HepG2 (cell line): ENCODE results near the gene CAPN2. TPM values are rescaled to one million over a fixed set of nuclear protein-coding genes. Genes with fewer than 3 reads are reported as not detected.

Experiments used
- ATAC-seq: fragments of 200-7000 bp; cut with Tn5 transposase; 3 replicates; pipeline ENCODE4 v1.9.1; 2020; ENCODE audit warnings: mild to moderate bottlenecking, moderate library complexity
- BruUV-seq: library from RNA; stranded (reverse); fragments of 400-500 nt; replicated peaks from 2 replicates; lab custom pipeline; 2021; lab: Mats Ljungman, UMichigan
- CTCF ChIA-PET: fragments of 300-600 bp; formaldehyde crosslinking; extraction: SDS; loops from one replicate; lab custom pipeline; 2021; ENCODE audit warnings: low total read pairs, inconsistent platforms, low intra/inter-chr PET ratio; lab: Yijun Ruan, JAX
- POLR2A ChIA-PET: fragments of 350-600 bp; sonication (Branson Sonifier 250); formaldehyde crosslinking; loops from one replicate; lab custom pipeline; 2020; ENCODE audit warnings: antibody characterized with exemption, inconsistent platforms; lab: Yijun Ruan, JAX
- DNase-seq: peaks from one replicate; pipeline ENCODE4 v3.0.0-alpha.2; 2015; ENCODE audit warnings: low spot score
- FAIRE-seq: peaks from 3 replicates; lab custom pipeline; 2011; peaks lifted over from hg19 to GRCh38; lab: Jason Lieb, UNC
- H2AFZ ChIP-seq: one replicate; pipeline ENCODE4 v1.6.1; 2011; ENCODE audit warnings: low read length, inconsistent platforms
- H3K27ac ChIP-seq: fragments of 300-600 bp; 3 replicates; pipeline ENCODE4 v1.8.0; 2011; ENCODE audit warnings: mixed run types, mild to moderate bottlenecking, mixed read lengths, low read length, inconsistent platforms; ENCODE audit not compliant: insufficient read depth; ENCODE audit errors: extremely low read length
- H3K27me3 ChIP-seq, 2 experiments: fragments of 200-600 bp in 1 of 2; 2 replicates in 1 of 2; 3 replicates in 1 of 2; pipeline versions ENCODE4 v1.6.0 to v1.8.0; 2011; ENCODE audit warnings: low read length in 2 of 2, mild to moderate bottlenecking in 2 of 2, moderate library complexity in 2 of 2, inconsistent platforms in 1 of 2; ENCODE audit not compliant: insufficient read depth in 2 of 2, control insufficient read depth in 1 of 2
- H3K36me3 ChIP-seq, 2 experiments: fragments of 200-600 bp in 1 of 2; replicated peaks in 1 of 2; 2 replicates in 1 of 2; 3 replicates in 1 of 2; pipeline versions ENCODE4 v1.5.1 to v1.8.0; 2011; ENCODE audit warnings: low read length in 2 of 2, inconsistent platforms in 1 of 2; ENCODE audit not compliant: insufficient read depth in 2 of 2, control insufficient read depth in 1 of 2
- H3K4me1 ChIP-seq: 2 replicates; pipeline ENCODE4 v1.5.1; 2012; ENCODE audit warnings: low read length, inconsistent platforms; ENCODE audit not compliant: insufficient read depth
- H3K4me2 ChIP-seq: 2 replicates; pipeline ENCODE4 v1.6.0; 2011; ENCODE audit warnings: low read depth, low read length, inconsistent platforms
- H3K4me3 ChIP-seq, 3 experiments: fragments of 200-600 bp in 1 of 3; sonication (generic), shearing (Covaris generic) in 1 of 3; replicated peaks in 1 of 3; 2 replicates each; pipeline ENCODE4 v1.5.1; 2011 to 2016; ENCODE audit warnings: low read length in 3 of 3, inconsistent platforms in 2 of 3, low read depth in 2 of 3, mild to moderate bottlenecking in 2 of 3, control low read depth in 1 of 3, mixed read lengths in 1 of 3; ENCODE audit not compliant: insufficient read depth in 1 of 3
- H3K79me2 ChIP-seq: one replicate; pipeline ENCODE4 v1.6.1; 2011; ENCODE audit warnings: low read length, inconsistent platforms; ENCODE audit not compliant: insufficient read depth
- H3K9ac ChIP-seq: 2 replicates; pipeline ENCODE4 v1.6.0; 2011; ENCODE audit warnings: mild to moderate bottlenecking, low read depth, low read length, inconsistent platforms; ENCODE audit not compliant: insufficient read depth
- H3K9me3 ChIP-seq: 2 replicates; pipeline ENCODE4 v1.5.1; 2012; ENCODE audit warnings: mild to moderate bottlenecking, low read length
- H4K20me1 ChIP-seq: 2 replicates; pipeline ENCODE4 v1.6.0; 2011; ENCODE audit warnings: inconsistent platforms, mild to moderate bottlenecking, low read length, moderate library complexity; ENCODE audit not compliant: insufficient read depth
- AKAP8 ChIP-seq: sonication (generic); formaldehyde crosslinking; IDR thresholded peaks from 2 replicates; pipeline ENCODE4 v1.5.1; 2020; ENCODE audit warnings: mild to moderate bottlenecking, missing genetic modification reagents
- FOXK2 ChIP-seq: fragments of 450-650 bp; IDR thresholded peaks from 2 replicates; pipeline ENCODE4 v1.6.1; 2016
- PLSCR1 ChIP-seq: sonication (generic); formaldehyde crosslinking; IDR thresholded peaks from 2 replicates; pipeline ENCODE4 v1.5.0; 2020; ENCODE audit warnings: missing genetic modification reagents, mild to moderate bottlenecking, borderline replicate concordance
- PRDM4 ChIP-seq: sonication (generic); formaldehyde crosslinking; IDR thresholded peaks from 2 replicates; pipeline ENCODE4 v1.9.0; 2021; ENCODE audit warnings: missing genetic modification reagents, borderline replicate concordance
- RXRA ChIP-seq: sonication (generic); formaldehyde crosslinking; IDR thresholded peaks from 2 replicates; pipeline ENCODE4 v1.5.1; 2020; ENCODE audit warnings: missing genetic modification reagents
- ZC3H13 ChIP-seq: sonication (generic); formaldehyde crosslinking; IDR thresholded peaks from 2 replicates; pipeline ENCODE4 v1.8.1; 2023; ENCODE audit warnings: mild to moderate bottlenecking, missing genetic modification reagents, moderate library complexity
- ZNF33B ChIP-seq: sonication (generic); formaldehyde crosslinking; IDR thresholded peaks from 2 replicates; pipeline ENCODE4 v1.5.1; 2020; ENCODE audit warnings: mild to moderate bottlenecking, missing genetic modification reagents
- ZSCAN12 ChIP-seq: sonication (generic); formaldehyde crosslinking; IDR thresholded peaks from 2 replicates; pipeline ENCODE4 v1.9.0; 2021; ENCODE audit warnings: mild to moderate bottlenecking, missing genetic modification reagents
- WGBS: methylation state at CpG from one replicate; pipeline ENCODE4 v1.1.6; 2017; ENCODE audit warnings: low lambda C conversion rate; 5-methylcytosine and 5-hydroxymethylcytosine counted together
- in situ Hi-C: cut with HindIII; loops from 2 replicates; pipeline ENCODE4 v1.10.0; 2017; ENCODE audit warnings: low pct_unique_long_range_greater_than_20kb; ENCODE audit not compliant: extremely low pct_ligation_motif_present
- intact Hi-C: fragments of 100-400 bp; cut with micrococcal nuclease; formaldehyde crosslinking; loops from one replicate; pipeline ENCODE4 v1.10.0; 2022; ENCODE audit not compliant: unreplicated experiment
- polyA plus RNA-seq, 8 experiments: library from polyadenylated mRNA; depleted of rRNA in 3 of 8; stranded (reverse) in 7 of 8; unstranded in 1 of 8; fragments of >200 nt; fragmentation: Illumina TruSeq in 4 of 8; extraction: Trizol in 4 of 8; gene quantifications; 2 replicates each; pipeline versions ENCODE4 v1.2.1 to v1.2.3, GENCODE V29; 2011 to 2016; ENCODE audit warnings: low read depth in 4 of 8, missing spikeins in 1 of 8, mixed read lengths in 1 of 8; ENCODE audit not compliant: insufficient read depth in 1 of 8
- total RNA-seq, 5 experiments: library from RNA; depleted of rRNA; stranded (reverse); fragments of >200 nt; fragmentation: Illumina TruSeq; extraction: Trizol; gene quantifications; 2 replicates each; pipeline ENCODE4 v1.2.3, GENCODE V29; 2016; ENCODE audit warnings: low read depth in 1 of 5
- TF ChIP-seq, protein P1 (sequence below): sonication (generic); formaldehyde crosslinking; IDR thresholded peaks from 2 replicates; pipeline ENCODE4 v1.8.0; 2022; ENCODE audit warnings: low read depth, missing genetic modification reagents
- TF ChIP-seq, protein P2 (sequence below): sonication (generic); formaldehyde crosslinking; IDR thresholded peaks from 2 replicates; pipeline ENCODE4 v1.4.0; 2020; ENCODE audit warnings: missing genetic modification reagents; ENCODE audit errors: not compliant biosample characterization
- TF ChIP-seq, protein P3 (sequence below): IDR thresholded peaks from 2 replicates; pipeline ENCODE4 v1.6.1; 2016; ENCODE audit warnings: low read depth, missing genetic modification reagents, missing compliant biosample characterization

CAPN2 gene
- total and polyA plus RNA-seq, 2 of the 13 experiments (the other 11 are each of a cell fraction or from before 2014, with no cell fraction given) = 6.2 to 7.4 TPM

DNA sequence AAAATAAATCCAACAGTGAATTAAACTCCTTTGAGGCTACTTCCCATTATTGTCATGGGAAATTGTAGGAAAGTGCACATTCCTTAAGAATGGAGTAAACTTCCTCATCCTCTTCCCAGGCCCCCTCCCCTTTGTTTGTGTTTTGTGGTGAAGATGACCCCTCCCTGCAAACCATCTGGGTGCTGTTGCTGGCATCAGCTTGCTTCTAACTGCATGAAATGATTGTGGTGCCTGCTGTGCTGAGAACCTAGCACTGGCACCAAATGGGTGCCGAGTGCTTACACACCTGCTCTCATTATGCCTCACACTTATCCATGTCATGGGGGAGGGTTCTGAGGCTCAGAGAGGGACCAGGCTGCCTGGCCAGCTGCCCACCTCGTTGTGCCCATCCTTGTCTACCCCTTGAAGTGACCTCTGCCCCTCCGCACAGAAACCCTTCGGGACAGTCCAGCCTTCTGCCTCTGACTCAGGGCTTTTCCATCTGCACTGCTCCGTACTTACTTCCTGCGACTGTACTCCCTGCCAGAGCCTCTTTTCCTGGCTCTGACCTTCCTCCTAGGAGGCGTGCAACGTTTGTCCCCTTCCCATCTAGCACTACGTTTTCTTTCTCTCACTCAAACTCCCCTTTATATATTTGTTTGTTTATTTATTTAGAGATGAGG, 30.6 kb downstream of the CAPN2 start:
- in situ Hi-C loops (no loop called here), intact Hi-C loops (no loop called here)
- DNase-seq (no peak), FAIRE-seq (no peak), ATAC-seq (no peak)
- Histone ChIP-seq H3K4me1 (no peaks in the 10 kb centered on the region), H3K27me3 (0 out of 5 replicates have a peak, but pooled peaks cover 0 to 2% of the 10 kb centered on the region in 2 experiments), H3K36me3 (no peaks in the 10 kb centered on the region), H2AFZ (no peak overlapping the region), H3K9ac (no peak overlapping the region), H3K4me3 (no peak overlapping the region), H3K27ac (no peak overlapping the region), H4K20me1 (no peaks in the 10 kb centered on the region), H3K4me2 (no peak overlapping the region), H3K9me3 (no peaks in the 10 kb centered on the region), H3K79me2 (no peaks in the 10 kb centered on the region)
- no TSS peak for BruUV-seq
- ChIA-PET POLR2A (no interaction called here), CTCF (no interaction called here)
- WGBS = 60% methylated on average over 9 of the region's 9 CpGs
- TF ChIP-seq PLSCR1 (CRISPR knock-in tag) = no peak
- TF ChIP-seq AKAP8 (CRISPR knock-in tag) = no peak
- no peak for TF ChIP-seq ZNF33B
- TF ChIP-seq, protein P1, sequence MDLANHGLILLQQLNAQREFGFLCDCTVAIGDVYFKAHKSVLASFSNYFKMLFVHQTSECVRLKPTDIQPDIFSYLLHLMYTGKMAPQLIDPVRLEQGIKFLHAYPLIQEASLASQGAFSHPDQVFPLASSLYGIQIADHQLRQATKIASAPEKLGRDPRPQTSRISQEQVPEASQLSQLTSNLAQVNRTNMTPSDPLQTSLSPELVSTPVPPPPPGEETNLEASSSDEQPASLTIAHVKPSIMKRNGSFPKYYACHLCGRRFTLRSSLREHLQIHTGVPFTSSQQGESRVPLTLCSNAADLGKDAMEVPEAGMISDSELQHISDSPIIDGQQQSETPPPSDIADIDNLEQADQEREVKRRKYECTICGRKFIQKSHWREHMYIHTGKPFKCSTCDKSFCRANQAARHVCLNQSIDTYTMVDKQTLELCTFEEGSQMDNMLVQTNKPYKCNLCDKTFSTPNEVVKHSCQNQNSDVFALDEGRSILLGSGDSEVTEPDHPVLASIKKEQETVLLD (CRISPR knock-in tag) = no peak
- no peak for TF ChIP-seq FOXK2
- TF ChIP-seq PRDM4 (CRISPR knock-in tag) = no peak
- no peak for TF ChIP-seq ZSCAN12 (CRISPR knock-in tag)
- TF ChIP-seq RXRA = no peak
- TF ChIP-seq, protein P2, sequence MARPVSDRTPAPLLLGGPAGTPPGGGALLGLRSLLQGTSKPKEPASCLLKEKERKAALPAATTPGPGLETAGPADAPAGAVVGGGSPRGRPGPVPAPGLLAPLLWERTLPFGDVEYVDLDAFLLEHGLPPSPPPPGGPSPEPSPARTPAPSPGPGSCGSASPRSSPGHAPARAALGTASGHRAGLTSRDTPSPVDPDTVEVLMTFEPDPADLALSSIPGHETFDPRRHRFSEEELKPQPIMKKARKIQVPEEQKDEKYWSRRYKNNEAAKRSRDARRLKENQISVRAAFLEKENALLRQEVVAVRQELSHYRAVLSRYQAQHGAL (CRISPR knock-in tag) = no peak
- TF ChIP-seq ZC3H13 (CRISPR knock-in tag) = no peak
- TF ChIP-seq, protein P3, sequence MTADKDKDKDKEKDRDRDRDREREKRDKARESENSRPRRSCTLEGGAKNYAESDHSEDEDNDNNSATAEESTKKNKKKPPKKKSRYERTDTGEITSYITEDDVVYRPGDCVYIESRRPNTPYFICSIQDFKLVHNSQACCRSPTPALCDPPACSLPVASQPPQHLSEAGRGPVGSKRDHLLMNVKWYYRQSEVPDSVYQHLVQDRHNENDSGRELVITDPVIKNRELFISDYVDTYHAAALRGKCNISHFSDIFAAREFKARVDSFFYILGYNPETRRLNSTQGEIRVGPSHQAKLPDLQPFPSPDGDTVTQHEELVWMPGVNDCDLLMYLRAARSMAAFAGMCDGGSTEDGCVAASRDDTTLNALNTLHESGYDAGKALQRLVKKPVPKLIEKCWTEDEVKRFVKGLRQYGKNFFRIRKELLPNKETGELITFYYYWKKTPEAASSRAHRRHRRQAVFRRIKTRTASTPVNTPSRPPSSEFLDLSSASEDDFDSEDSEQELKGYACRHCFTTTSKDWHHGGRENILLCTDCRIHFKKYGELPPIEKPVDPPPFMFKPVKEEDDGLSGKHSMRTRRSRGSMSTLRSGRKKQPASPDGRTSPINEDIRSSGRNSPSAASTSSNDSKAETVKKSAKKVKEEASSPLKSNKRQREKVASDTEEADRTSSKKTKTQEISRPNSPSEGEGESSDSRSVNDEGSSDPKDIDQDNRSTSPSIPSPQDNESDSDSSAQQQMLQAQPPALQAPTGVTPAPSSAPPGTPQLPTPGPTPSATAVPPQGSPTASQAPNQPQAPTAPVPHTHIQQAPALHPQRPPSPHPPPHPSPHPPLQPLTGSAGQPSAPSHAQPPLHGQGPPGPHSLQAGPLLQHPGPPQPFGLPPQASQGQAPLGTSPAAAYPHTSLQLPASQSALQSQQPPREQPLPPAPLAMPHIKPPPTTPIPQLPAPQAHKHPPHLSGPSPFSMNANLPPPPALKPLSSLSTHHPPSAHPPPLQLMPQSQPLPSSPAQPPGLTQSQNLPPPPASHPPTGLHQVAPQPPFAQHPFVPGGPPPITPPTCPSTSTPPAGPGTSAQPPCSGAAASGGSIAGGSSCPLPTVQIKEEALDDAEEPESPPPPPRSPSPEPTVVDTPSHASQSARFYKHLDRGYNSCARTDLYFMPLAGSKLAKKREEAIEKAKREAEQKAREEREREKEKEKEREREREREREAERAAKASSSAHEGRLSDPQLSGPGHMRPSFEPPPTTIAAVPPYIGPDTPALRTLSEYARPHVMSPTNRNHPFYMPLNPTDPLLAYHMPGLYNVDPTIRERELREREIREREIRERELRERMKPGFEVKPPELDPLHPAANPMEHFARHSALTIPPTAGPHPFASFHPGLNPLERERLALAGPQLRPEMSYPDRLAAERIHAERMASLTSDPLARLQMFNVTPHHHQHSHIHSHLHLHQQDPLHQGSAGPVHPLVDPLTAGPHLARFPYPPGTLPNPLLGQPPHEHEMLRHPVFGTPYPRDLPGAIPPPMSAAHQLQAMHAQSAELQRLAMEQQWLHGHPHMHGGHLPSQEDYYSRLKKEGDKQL = no peak
